H1 (cell line): ENCODE measurements around the gene HYLS1. TPM values are rescaled to one million over a fixed set of nuclear protein-coding genes. Genes with fewer than 3 reads are reported as not detected.

Experiments used
- CTCF ChIA-PET: fragments of 300-600 bp; sonication (Branson Sonifier 250); formaldehyde crosslinking; loops from one replicate; lab custom pipeline; 2021; ENCODE audit not compliant: partially characterized antibody; lab: Charles Lee
- POLR2A ChIA-PET: fragments of 300-600 bp; sonication (Branson Sonifier 250); formaldehyde crosslinking; loops from one replicate; lab custom pipeline; 2021; ENCODE audit warnings: inconsistent platforms; ENCODE audit not compliant: partially characterized antibody; lab: Charles Lee
- DNase-seq, 2 experiments: peaks; one replicate each; pipeline versions ENCODE4 v3.0.0 to v3.0.0-alpha.2; 2010 to 2022; ENCODE audit warnings: low spot score in 2 of 2, low read depth in 1 of 2, mixed read lengths in 1 of 2
- FAIRE-seq: peaks from 2 replicates; lab custom pipeline; 2011; peaks lifted over from hg19 to GRCh38; lab: Jason Lieb, UNC
- H2AFZ ChIP-seq: 2 replicates; pipeline ENCODE4 v1.8.1; 2012; ENCODE audit warnings: low read length, inconsistent platforms
- H2AK5ac ChIP-seq: 2 replicates; pipeline ENCODE4 v1.6.1; 2013; ENCODE audit warnings: low read depth, low read length
- H2BK120ac ChIP-seq: replicated peaks from 2 replicates; pipeline ENCODE3; 2013; ENCODE audit warnings: low read depth, low read length, inconsistent platforms
- H2BK12ac ChIP-seq: 2 replicates; pipeline ENCODE4 v1.6.1; 2013; ENCODE audit warnings: low read depth, low read length
- H2BK15ac ChIP-seq: 2 replicates; pipeline ENCODE4 v1.6.1; 2013; ENCODE audit warnings: low read length
- H2BK20ac ChIP-seq: 2 replicates; pipeline ENCODE4 v1.6.1; 2013; ENCODE audit warnings: low read length
- H2BK5ac ChIP-seq: 2 replicates; pipeline ENCODE4 v1.6.1; 2013; ENCODE audit warnings: low read depth, low read length
- H3K14ac ChIP-seq: 2 replicates; pipeline ENCODE4 v1.6.1; 2013; ENCODE audit warnings: inconsistent platforms; ENCODE audit not compliant: insufficient read length
- H3K18ac ChIP-seq: 2 replicates; pipeline ENCODE4 v1.6.1; 2013; ENCODE audit warnings: low read length; ENCODE audit errors: extremely low read depth
- H3K23ac ChIP-seq: 2 replicates; pipeline ENCODE4 v1.6.1; 2013; ENCODE audit warnings: inconsistent platforms; ENCODE audit not compliant: insufficient read length
- H3K23me2 ChIP-seq: 2 replicates; pipeline ENCODE4 v1.6.1; 2013; ENCODE audit warnings: low read depth, low read length
- H3K27ac ChIP-seq: 2 replicates; pipeline ENCODE4 v1.6.1; 2011; ENCODE audit warnings: low read depth, low read length, inconsistent platforms
- H3K27me3 ChIP-seq, 4 experiments: replicated peaks in 1 of 4; 1 replicate in 1 of 4; 2 replicates in 3 of 4; pipeline versions ENCODE4 v1.6.1 to v1.8.1; 2011 to 2013; ENCODE audit warnings: low read length in 3 of 4, mild to moderate bottlenecking in 3 of 4, inconsistent platforms in 2 of 4, mixed read lengths in 2 of 4, moderate library complexity in 1 of 4; ENCODE audit not compliant: control insufficient read depth in 3 of 4, insufficient read depth in 3 of 4; ENCODE audit errors: extremely low read depth in 1 of 4
- H3K36me3 ChIP-seq, 4 experiments: 2 replicates each; pipeline versions ENCODE4 v1.6.1 to v1.8.1; 2011 to 2013; ENCODE audit warnings: mild to moderate bottlenecking in 4 of 4, low read length in 3 of 4, moderate library complexity in 2 of 4, control low read depth in 1 of 4, inconsistent platforms in 1 of 4; ENCODE audit not compliant: insufficient read depth in 4 of 4, control insufficient read depth in 2 of 4
- H3K4ac ChIP-seq: replicated peaks from 2 replicates; pipeline ENCODE3; 2013; ENCODE audit warnings: low read length, low read depth, mixed read lengths, inconsistent platforms; ENCODE audit not compliant: insufficient read length
- H3K4me1 ChIP-seq, 4 experiments: replicated peaks in 1 of 4; 1 replicate in 1 of 4; 2 replicates in 3 of 4; pipeline versions ENCODE4 v1.6.1 to v1.8.1; 2011 to 2013; ENCODE audit warnings: low read length in 3 of 4, inconsistent platforms in 2 of 4, mixed read lengths in 1 of 4; ENCODE audit not compliant: insufficient read depth in 4 of 4, control insufficient read depth in 3 of 4
- H3K4me2 ChIP-seq, 2 experiments: 2 replicates each; pipeline versions ENCODE4 v1.6.1 to v1.8.1; 2011 to 2013; ENCODE audit warnings: low read depth in 2 of 2, low read length in 2 of 2, control low read depth in 1 of 2, inconsistent platforms in 1 of 2, mild to moderate bottlenecking in 1 of 2; ENCODE audit not compliant: insufficient read depth in 1 of 2
- H3K4me3 ChIP-seq, 4 experiments: fragments of 200-600, 300-600 bp in 1 of 4; sonication (generic), shearing (Covaris generic), sonication (Bioruptor Twin) in 1 of 4; 2 replicates each; pipeline versions ENCODE4 v1.5.1 to v1.8.1; 2011 to 2016; ENCODE audit warnings: low read length in 4 of 4, low read depth in 3 of 4, control low read depth in 2 of 4, inconsistent platforms in 2 of 4, mild to moderate bottlenecking in 2 of 4, mixed read lengths in 1 of 4, moderate library complexity in 1 of 4; ENCODE audit not compliant: insufficient read depth in 2 of 4; ENCODE audit errors: extremely low read depth in 1 of 4
- H3K56ac ChIP-seq: replicated peaks from 2 replicates; pipeline ENCODE3; 2013; ENCODE audit warnings: low read depth, mild to moderate bottlenecking, mixed read lengths, low read length, inconsistent platforms; ENCODE audit not compliant: insufficient read length
- H3K79me1 ChIP-seq: 2 replicates; pipeline ENCODE4 v1.6.1; 2013; ENCODE audit warnings: low read depth, low read length, control low read depth
- H3K79me2 ChIP-seq, 2 experiments: 2 replicates each; pipeline versions ENCODE4 v1.6.1 to v1.8.1; 2012 to 2013; ENCODE audit warnings: low read length in 2 of 2, mild to moderate bottlenecking in 2 of 2, inconsistent platforms in 1 of 2; ENCODE audit not compliant: insufficient read depth in 2 of 2, control insufficient read depth in 1 of 2
- H3K9ac ChIP-seq, 4 experiments: replicated peaks in 1 of 4; 1 replicate in 1 of 4; 2 replicates in 3 of 4; pipeline versions ENCODE4 v1.6.1 to v1.8.1; 2011 to 2013; ENCODE audit warnings: low read depth in 3 of 4, low read length in 3 of 4, control low read depth in 2 of 4, mild to moderate bottlenecking in 2 of 4, moderate library complexity in 2 of 4, inconsistent platforms in 1 of 4; ENCODE audit errors: extremely low read depth in 1 of 4
- H3K9me3 ChIP-seq, 2 experiments: 2 replicates each; pipeline versions ENCODE4 v1.6.1 to v1.8.1; 2012 to 2013; ENCODE audit warnings: mild to moderate bottlenecking in 2 of 2, moderate library complexity in 2 of 2, control low read depth in 1 of 2, inconsistent platforms in 1 of 2, low read depth in 1 of 2, low read length in 1 of 2, mixed read lengths in 1 of 2; ENCODE audit not compliant: insufficient read depth in 2 of 2
- H4K20me1 ChIP-seq, 2 experiments: replicated peaks in 1 of 2; 2 replicates each; pipeline versions ENCODE3 to v1.8.1; 2011 to 2013; ENCODE audit warnings: inconsistent platforms in 2 of 2, low read length in 2 of 2, mild to moderate bottlenecking in 1 of 2; ENCODE audit not compliant: insufficient read depth in 2 of 2, control insufficient read depth in 1 of 2
- H4K5ac ChIP-seq: 2 replicates; pipeline ENCODE4 v1.6.1; 2013; ENCODE audit warnings: low read length, low read depth, mixed read lengths, inconsistent platforms; ENCODE audit not compliant: insufficient read length
- H4K8ac ChIP-seq: 2 replicates; pipeline ENCODE4 v1.8.0; 2013; ENCODE audit warnings: mild to moderate bottlenecking, moderate library complexity, low read length, inconsistent platforms; ENCODE audit not compliant: insufficient read depth; ENCODE audit errors: extremely low read depth
- H4K91ac ChIP-seq: replicated peaks from 2 replicates; pipeline ENCODE3; 2013; ENCODE audit warnings: low read length, mixed read lengths, inconsistent platforms; ENCODE audit not compliant: insufficient read length
- CEBPB ChIP-seq: IDR thresholded peaks from 2 replicates; pipeline ENCODE4 v1.6.1; 2012; ENCODE audit warnings: low read depth, low read length
- HDAC6 ChIP-seq: IDR thresholded peaks from one replicate; pipeline ENCODE4 v1.7.1; 2012; ENCODE audit warnings: low read depth, mild to moderate bottlenecking, inconsistent platforms, low read length, moderate library complexity
- JUND ChIP-seq: IDR thresholded peaks from 2 replicates; pipeline ENCODE4 v1.6.1; 2011; ENCODE audit warnings: mild to moderate bottlenecking, improper control_type of control experiment, low read length
- KDM5A ChIP-seq: fragments of 200-600 bp; IDR thresholded peaks from 2 replicates; pipeline ENCODE4 v1.7.1; 2012; ENCODE audit warnings: mild to moderate bottlenecking, low read length, inconsistent platforms, mixed read lengths
- NRF1 ChIP-seq: IDR thresholded peaks from 2 replicates; pipeline ENCODE4 v1.6.1; 2011; ENCODE audit warnings: mild to moderate bottlenecking, low read depth, low read length, improper control_type of control experiment
- RBBP5 ChIP-seq: IDR thresholded peaks from 2 replicates; pipeline ENCODE4 v1.7.1; 2012; ENCODE audit warnings: low read depth, mild to moderate bottlenecking, inconsistent platforms, low read length, moderate library complexity, borderline replicate concordance
- RXRA ChIP-seq: IDR thresholded peaks from 2 replicates; pipeline ENCODE4 v1.6.1; 2011; ENCODE audit warnings: low read depth, mild to moderate bottlenecking, low read length, moderate library complexity; ENCODE audit not compliant: insufficient read depth
- TAF7 ChIP-seq: optimal IDR thresholded peaks from 2 replicates; pipeline ENCODE3; 2011; ENCODE audit warnings: low read depth, mild to moderate bottlenecking, inconsistent platforms, low read length, moderate library complexity, borderline replicate concordance
- WGBS, 2 experiments: shearing (Covaris generic) in 1 of 2; methylation state at CpG; one replicate each; pipeline versions ENCODE4 v1.1.6 to v1.1.7; 2013 to 2015; ENCODE audit warnings: low lambda C conversion rate in 2 of 2, mixed read lengths in 2 of 2, inconsistent platforms in 1 of 2, low coverage in 1 of 2, missing lambda C conversion rate in 1 of 2; ENCODE audit not compliant: insufficient replicate concordance in 2 of 2, insufficient coverage in 1 of 2, insufficient read length in 1 of 2; ENCODE audit errors: extremely low coverage in 1 of 2, missing lambda C conversion rate in 1 of 2; 5-methylcytosine and 5-hydroxymethylcytosine counted together
- polyA plus RNA-seq, 7 experiments: library from polyadenylated mRNA; depleted of rRNA in 3 of 7; stranded (reverse) in 5 of 7; unstranded in 2 of 7; fragments of >200 nt in 5 of 7; fragments of 200-250 nt in 2 of 7; gene quantifications; 1 replicate in 5 of 7; 2 replicates in 1 of 7; 4 replicates in 1 of 7; pipeline versions ENCODE4 v1.2.1 to v1.2.3, GENCODE V29; 2011 to 2013; ENCODE audit warnings: missing spikeins in 2 of 7, mixed read lengths in 2 of 7
- total RNA-seq: library from RNA; stranded (reverse); fragmentation: NEBNext Ultra II Directional; extraction: Animal tissue kit (Norgen Biotek cat#: 25700); gene quantifications from 2 replicates; pipeline ENCODE4 v1.2.1, GENCODE V29; 2021
- TF ChIP-seq, protein P1 (sequence below): IDR thresholded peaks from 2 replicates; pipeline ENCODE4 v1.6.1; 2012; ENCODE audit warnings: low read length, inconsistent platforms

The HYLS1 gene
- total and polyA plus RNA-seq, 2 of the 8 experiments (the other 6 are each of a cell fraction or from before 2014, with no cell fraction given), result 5.1 to 11.6 TPM

DNA sequence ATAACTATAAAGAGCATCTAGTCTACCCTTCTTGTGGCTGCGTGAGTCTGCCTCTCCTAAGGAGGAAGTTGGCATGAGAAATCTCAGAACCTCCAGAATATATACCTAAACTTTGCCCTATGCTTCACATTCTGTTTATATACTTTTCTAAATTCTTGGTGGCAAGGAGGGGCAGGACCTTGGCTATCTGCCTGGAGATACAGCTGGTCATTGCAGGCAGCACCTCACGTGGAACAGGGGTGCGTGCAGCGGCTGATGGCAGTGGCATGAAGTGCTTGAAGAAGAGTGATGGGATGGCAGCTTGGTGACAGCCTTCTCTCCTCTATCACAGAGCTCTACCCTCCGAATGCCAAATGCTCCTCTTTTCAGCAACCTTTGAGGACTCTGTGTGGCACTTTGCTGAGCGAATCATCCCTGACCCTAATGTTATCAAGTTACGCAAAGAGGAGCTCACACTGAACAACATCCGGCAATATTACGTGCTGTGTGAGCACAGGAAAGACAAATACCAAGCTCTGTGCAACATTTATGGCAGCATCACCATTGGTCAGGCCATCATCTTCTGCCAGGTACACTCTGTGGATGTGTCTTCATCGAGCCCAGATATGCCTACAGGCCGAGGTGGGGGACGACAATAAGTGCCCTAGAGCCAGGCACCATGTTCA is 29.3 kb downstream of the HYLS1 start:
- H2BK5ac ChIP-seq, result no peak overlapping the region
- no peaks in the 10 kb centered on the region for H3K79me1 ChIP-seq
- H2BK120ac ChIP-seq, result no peak overlapping the region
- H3K23me2 ChIP-seq, result no peaks in the 10 kb centered on the region
- no peak overlapping the region for H3K4me2 ChIP-seq
- FAIRE-seq, result no peak
- no peak overlapping the region for H3K18ac ChIP-seq
- H2BK20ac ChIP-seq, result no peak overlapping the region
- no peak overlapping the region for H3K14ac ChIP-seq
- DNase-seq, result no peak
- H4K20me1 ChIP-seq, result no peaks in the 10 kb centered on the region
- no peak overlapping the region for H3K9ac ChIP-seq
- no peak overlapping the region for H3K56ac ChIP-seq
- H3K79me2 ChIP-seq, result no peaks in the 10 kb centered on the region
- H3K27ac ChIP-seq, result no peak overlapping the region
- no peaks in the 10 kb centered on the region for H3K9me3 ChIP-seq
- no peak overlapping the region for H3K4ac ChIP-seq
- H3K4me3 ChIP-seq, result no peak overlapping the region
- H4K8ac ChIP-seq, result no peak overlapping the region
- ChIA-PET POLR2A (interaction anchor here (1.0 to 1.1 kb wide), 2 partner anchors 20 to 277 kb away, joined by 3 read pairs; no protein-coding TSS in a partner anchor), CTCF (interaction anchor here (0.6 to 4.1 kb wide), 16 partner anchors 11 to 482 kb away, joined by 3 to 29 read pairs (median 5); partner anchors contain the start of gene CDON)
- no peaks in the 10 kb centered on the region; a peak in 2 of 7 replicates for H3K27me3 ChIP-seq
- H2AFZ ChIP-seq, result no peak overlapping the region
- no peak overlapping the region for H4K91ac ChIP-seq
- no peak overlapping the region for H2AK5ac ChIP-seq
- no peak overlapping the region for H4K5ac ChIP-seq
- no peaks in the 10 kb centered on the region; a peak in 1 of 8 replicates for H3K36me3 ChIP-seq
- no peaks in the 10 kb centered on the region for H3K4me1 ChIP-seq
- 91% methylated on average over 12 of the region's 12 CpGs; no CpG with 5 or more reads in 1 of the 2 experiments for WGBS, 2 experiments
- no peak overlapping the region for H2BK15ac ChIP-seq
- TF ChIP-seq TAF7, result no peak
- no peak for TF ChIP-seq RBBP5
- TF ChIP-seq, protein P1, sequence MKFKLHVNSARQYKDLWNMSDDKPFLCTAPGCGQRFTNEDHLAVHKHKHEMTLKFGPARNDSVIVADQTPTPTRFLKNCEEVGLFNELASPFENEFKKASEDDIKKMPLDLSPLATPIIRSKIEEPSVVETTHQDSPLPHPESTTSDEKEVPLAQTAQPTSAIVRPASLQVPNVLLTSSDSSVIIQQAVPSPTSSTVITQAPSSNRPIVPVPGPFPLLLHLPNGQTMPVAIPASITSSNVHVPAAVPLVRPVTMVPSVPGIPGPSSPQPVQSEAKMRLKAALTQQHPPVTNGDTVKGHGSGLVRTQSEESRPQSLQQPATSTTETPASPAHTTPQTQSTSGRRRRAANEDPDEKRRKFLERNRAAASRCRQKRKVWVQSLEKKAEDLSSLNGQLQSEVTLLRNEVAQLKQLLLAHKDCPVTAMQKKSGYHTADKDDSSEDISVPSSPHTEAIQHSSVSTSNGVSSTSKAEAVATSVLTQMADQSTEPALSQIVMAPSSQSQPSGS, result no peak
- no peak for TF ChIP-seq HDAC6
- TF ChIP-seq KDM5A, result no peak
- no peak for TF ChIP-seq RXRA
- no peak for TF ChIP-seq JUND
- TF ChIP-seq CEBPB, result no peak
- TF ChIP-seq NRF1, result no peak
- no peak overlapping the region for H2BK12ac ChIP-seq
- no peak overlapping the region for H3K23ac ChIP-seq
